Astrocyte of the spinal cord (primary cell): ENCODE measurements around the gene NAT9.

Experiments
- DNase-seq: peaks from one replicate; pipeline ENCODE4 v3.0.0; 2011; ENCODE audit warnings: low read depth, low spot score
- H3K4me3 ChIP-seq: 2 replicates; pipeline ENCODE4 v1.5.1; 2011; ENCODE audit warnings: low read depth, mild to moderate bottlenecking, low read length, moderate library complexity
- in situ Hi-C: cut with HindIII; loops from 2 replicates; pipeline ENCODE4 v1.10.0; 2017; ENCODE audit warnings: low sequenced_read_pairs
- TF ChIP-seq, protein P1 (sequence below): IDR thresholded peaks from 2 replicates; pipeline ENCODE4 v1.5.1; 2012; ENCODE audit warnings: low read depth, mild to moderate bottlenecking, low read length, inconsistent platforms

NAT9 gene

DNA sequence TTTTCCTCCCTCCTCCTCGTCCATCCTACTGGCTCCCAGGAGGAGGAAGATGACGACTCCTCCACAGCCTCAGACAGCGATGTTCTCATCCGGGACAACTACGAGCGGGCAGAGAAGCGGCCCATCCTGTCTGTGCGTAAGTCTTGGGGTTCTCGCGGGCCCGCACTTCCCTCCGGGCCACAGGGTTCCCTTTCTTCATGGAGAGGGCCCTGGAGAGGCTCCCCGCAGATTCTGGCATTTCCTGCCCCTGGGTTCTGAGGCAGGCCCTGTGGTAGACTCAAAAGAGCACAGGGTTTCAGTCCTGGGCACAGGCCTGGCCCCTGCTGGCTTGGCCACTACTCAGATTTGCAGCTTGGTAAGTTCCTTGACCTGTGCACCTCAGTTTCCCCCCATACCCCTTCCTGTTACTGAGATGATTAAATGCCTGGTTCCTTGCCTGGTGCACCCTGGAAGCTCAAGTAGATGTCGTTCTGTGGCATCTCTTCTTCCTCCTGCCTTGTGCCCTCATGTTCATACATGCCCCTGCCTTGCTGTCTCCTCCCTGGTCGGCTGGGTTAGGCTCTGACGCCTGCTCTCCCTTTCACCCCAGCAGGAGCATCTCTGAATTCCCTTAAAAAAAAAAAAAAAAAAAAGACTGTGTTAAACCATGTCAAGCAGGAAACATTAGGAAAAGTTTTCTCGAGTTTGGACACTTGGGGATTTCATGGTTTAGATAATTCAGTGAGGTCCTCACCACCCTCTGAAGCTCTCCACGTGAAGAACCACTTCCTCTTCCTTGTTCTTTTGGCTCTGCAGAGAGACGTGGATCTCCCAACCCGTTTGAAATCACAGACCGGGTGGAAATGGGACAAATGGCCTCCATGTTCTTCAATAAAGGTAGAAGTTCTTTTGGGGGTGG is 14.3 kb upstream of the NAT9 start:
- H3K4me3 ChIP-seq = no peak overlapping the region
- TF ChIP-seq, protein P1, sequence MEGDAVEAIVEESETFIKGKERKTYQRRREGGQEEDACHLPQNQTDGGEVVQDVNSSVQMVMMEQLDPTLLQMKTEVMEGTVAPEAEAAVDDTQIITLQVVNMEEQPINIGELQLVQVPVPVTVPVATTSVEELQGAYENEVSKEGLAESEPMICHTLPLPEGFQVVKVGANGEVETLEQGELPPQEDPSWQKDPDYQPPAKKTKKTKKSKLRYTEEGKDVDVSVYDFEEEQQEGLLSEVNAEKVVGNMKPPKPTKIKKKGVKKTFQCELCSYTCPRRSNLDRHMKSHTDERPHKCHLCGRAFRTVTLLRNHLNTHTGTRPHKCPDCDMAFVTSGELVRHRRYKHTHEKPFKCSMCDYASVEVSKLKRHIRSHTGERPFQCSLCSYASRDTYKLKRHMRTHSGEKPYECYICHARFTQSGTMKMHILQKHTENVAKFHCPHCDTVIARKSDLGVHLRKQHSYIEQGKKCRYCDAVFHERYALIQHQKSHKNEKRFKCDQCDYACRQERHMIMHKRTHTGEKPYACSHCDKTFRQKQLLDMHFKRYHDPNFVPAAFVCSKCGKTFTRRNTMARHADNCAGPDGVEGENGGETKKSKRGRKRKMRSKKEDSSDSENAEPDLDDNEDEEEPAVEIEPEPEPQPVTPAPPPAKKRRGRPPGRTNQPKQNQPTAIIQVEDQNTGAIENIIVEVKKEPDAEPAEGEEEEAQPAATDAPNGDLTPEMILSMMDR = no peak
- in situ Hi-C loops = no loop called here
- DNase-seq = no peak

DNA sequence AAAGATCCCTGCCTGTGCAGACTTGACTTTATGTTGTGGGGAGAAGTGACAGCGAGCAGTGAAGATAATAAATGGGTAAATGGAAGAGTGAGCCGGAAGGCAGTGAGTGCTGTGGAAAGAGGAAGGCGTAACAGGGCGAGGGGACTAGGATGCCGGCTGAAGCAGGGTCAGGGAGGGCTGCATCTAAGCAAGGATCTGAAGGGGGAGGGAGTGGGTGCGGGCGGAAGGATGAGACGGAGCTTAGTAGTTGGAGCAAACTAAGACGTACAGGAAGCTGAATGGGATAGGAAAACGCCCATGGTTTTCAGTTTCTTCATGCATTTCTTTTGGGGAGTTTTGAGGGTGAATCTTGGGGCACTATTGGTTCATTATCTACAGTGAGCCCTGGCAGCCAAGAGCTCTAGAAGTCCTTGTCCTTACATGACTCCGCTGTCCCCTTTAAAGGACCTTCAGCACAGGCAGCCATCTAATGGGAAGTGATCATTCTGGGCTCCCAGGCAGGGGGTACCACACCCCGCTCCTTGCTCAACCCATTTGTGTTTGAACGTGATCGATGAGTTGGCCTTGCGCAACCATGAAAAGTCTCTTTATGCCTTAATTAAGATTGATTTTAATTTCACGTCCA is 10.4 kb upstream of the NAT9 start:
- DNase-seq = no peak
- in situ Hi-C loops = no loop called here
- H3K4me3 ChIP-seq = no peak overlapping the region
- TF ChIP-seq, protein P1 = no peak

DNA sequence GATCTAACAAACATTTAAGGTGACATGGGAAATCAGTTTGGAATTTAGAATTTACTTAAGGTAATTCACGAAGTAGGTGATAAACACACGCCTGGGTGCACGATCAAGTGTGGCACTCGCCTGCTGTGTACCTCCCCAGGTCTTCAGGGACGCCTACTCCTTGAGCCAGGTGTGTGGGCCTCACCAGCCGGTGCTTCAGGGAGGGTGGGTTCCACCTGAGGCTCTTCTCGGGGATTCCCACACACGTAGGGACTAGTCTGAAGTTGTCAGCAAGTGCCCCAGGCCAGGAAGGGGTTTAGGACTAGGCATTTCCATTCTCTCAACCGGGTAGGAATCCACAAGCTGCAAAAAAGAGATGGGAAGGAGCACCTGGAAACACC is 9.8 kb upstream of the NAT9 start:
- TF ChIP-seq, protein P1 = no peak
- in situ Hi-C loops = no loop called here
- DNase-seq = no peak
- H3K4me3 ChIP-seq = no peak overlapping the region

DNA sequence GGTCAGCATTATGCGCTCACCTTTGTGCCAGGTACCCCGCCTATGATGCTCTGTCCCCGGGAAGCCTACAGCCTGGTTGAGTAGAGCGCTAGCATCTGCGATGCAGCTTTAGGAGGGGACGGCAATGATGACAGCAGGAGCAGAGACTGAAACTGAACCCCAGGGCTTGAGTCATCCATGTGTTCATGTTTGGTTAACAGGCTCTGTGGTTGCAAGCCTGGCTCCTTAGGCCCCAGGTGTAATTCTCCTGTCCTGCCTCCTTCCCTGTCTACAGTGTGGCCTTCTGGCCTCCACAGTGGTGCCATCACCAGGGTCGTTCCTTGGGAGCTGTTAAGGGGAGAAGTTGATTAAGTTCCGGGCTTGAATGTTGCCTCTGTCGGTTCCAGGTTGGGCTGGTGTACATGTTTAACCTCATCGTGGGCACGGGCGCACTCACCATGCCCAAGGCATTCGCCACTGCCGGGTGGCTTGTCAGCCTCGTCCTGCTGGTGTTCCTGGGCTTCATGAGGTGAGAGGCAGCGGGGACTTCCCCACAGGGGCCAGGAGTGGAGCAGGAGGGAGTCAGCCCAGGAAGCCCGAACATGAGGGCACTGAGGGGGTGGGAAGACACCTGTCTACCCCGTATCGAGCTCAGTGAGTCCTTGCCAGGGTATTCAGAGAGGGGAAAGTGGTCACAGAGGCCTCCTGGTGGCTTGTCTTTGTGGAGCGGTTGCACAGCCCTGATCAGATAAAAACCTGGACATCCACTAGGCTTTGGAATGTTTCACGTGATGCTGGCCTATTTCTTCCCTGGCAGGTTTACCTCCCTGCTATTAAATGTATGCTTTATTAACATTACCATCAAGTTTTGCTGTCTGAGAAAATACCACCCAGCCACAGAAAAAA is 9.2 kb upstream of the NAT9 start:
- no peak overlapping the region for H3K4me3 ChIP-seq
- in situ Hi-C loops = no loop called here
- no peak for DNase-seq
- TF ChIP-seq, protein P1 = peak; percentile 3

DNA sequence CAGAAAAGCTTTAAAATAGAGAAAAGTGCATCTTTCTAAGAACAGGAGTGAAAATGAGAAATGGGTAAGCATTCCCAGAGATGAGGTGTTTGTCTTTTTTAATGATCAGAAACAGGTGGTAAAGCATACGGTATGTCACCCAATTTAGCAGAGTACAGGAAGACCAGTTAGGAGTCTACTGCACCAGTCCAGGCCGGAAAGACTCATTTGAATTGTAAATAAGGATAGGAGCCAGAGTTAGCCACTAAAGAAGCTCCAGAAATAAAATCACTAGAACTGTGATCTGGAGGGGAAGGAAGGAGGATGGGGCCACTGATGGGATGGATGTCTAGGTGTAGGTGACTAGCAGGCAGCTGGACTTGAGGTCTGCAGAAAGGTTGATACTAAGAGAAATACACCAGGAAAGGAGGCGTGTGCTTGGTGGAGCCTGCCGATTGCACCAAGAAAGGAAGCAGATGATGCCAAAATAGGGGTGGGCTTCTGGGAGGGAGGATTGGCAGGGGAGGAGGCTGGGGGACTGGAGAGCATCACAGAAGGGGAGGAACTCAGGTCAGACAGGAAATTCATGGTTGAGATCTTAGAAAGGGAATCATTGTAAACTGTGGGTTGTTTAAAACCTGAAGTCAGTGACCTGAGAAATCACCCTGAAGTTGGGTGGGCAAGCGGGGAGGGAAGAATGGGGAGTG is 8.1 kb upstream of the NAT9 start:
- DNase-seq = no peak
- H3K4me3 ChIP-seq = no peak overlapping the region
- TF ChIP-seq, protein P1 = no peak
- in situ Hi-C loops = no loop called here

DNA sequence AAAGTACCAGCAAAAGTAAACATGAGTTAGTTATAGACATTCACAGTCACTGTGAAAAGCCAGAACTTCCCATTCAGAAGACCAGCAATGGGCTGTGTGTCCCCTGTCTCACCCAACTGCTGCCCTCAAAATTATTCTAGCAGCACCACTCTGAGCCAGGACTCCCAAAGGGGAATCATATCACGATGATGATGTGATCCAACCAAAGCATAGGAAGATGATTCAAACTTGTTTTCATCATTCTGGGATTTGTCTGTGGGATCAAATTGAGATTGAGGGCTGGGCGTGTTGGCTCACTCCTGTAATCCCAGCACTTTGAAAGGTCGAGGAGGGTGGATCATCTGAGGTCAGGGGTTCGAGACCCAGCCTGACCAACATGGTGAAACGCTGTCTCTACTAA is 6.4 kb upstream of the NAT9 start:
- DNase-seq = no peak
- in situ Hi-C loops = no loop called here
- TF ChIP-seq, protein P1 = no peak
- H3K4me3 ChIP-seq = no peak overlapping the region
